ENCODE data around the gene NOP14. TPM values are rescaled to one million over a fixed set of nuclear protein-coding genes. Genes with fewer than 3 reads are reported as not detected.
A peak's percentile ranks its signal among the peaks of the same experiment; 100 is the strongest.

Gene NOP14
- total and polyA plus RNA-seq, 2 experiments from 2014 or later: 29.9 to 38.7 TPM

DNA sequence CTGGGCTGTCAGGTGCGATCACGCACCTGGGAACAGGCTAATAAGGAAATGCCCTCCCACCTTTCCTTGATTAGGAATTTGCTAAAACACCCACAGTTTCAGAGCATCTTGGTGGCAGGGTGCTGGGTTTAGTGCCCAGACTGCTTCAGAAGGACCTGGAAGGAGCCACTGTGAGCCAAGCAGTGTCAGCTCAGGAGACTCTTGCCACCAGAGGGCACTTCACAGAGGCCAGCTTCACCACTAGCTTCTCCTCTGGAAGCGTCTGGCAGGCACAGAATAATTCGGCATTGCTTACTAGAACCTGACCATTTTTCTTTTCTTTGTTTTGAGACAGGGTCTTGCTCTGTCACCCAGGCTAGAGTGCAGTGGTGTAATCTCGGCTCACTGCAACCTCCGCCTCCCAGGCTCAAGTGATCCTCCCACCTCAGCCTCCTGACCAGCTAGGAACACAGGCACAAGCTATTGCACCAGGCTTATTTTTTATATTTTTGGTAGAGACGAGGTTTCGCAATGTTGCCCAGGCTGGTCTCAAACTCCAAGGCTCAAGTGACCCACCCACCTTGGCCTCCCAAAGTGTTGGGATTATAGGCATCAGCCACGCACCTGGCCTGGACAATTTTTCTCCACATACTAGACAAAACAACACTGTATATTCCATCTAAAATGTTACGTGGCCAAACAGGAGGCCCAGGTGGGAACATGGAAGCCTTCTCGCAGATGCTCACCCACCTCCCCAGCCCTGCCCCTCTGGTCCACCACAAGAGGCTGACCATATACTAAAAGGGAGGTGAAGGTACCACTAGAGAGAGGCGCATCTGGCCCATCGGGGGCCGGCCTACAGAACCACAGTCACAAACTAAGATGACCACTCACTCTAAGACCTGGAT, 14.1 kb downstream of the NOP14 start:
- H3K4me3 ChIP-seq: no peak overlapping the region
- H3K27me3 Mint-ChIP-seq (ENCODE audit: insufficient read depth, low read depth, poor library complexity): peaks cover 7% of the 10 kb centered on the region
- TF ChIP-seq, protein P1, sequence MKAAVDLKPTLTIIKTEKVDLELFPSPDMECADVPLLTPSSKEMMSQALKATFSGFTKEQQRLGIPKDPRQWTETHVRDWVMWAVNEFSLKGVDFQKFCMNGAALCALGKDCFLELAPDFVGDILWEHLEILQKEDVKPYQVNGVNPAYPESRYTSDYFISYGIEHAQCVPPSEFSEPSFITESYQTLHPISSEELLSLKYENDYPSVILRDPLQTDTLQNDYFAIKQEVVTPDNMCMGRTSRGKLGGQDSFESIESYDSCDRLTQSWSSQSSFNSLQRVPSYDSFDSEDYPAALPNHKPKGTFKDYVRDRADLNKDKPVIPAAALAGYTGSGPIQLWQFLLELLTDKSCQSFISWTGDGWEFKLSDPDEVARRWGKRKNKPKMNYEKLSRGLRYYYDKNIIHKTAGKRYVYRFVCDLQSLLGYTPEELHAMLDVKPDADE (IDR thresholded peaks at IDR 0.05): no peak
- peak; percentile 51 to 63 for TF ChIP-seq CTCF (conservative IDR thresholded peaks at IDR 0.05; ENCODE audit: low read depth in 2 of 2)
- H3K4me2 ChIP-seq: no peak overlapping the region
- H2AFZ ChIP-seq: no peak overlapping the region
- peaks cover 20% of the 10 kb centered on the region for H4K20me1 ChIP-seq (replicated peaks; ENCODE audit: insufficient read depth)
- H3F3A ChIP-seq (replicated peaks; ENCODE audit: low read depth): peaks cover 6% of the 10 kb centered on the region; the same call in 1 of the 2 replicates
- no peaks in the 10 kb centered on the region for H3K9me2 ChIP-seq (ENCODE audit: insufficient read depth)
- DNase-seq (ENCODE audit: low spot score): no peak
- peak; percentile 83 for ATAC-seq
- H3K4me3 Mint-ChIP-seq: no peak overlapping the region
- H3K4me1 Mint-ChIP-seq: no peaks in the 10 kb centered on the region
- H3K36me3 ChIP-seq (ENCODE audit: insufficient read depth): peaks cover 70% of the 10 kb centered on the region
- H3K27ac ChIP-seq (ENCODE audit: low read depth): no peak overlapping the region
- H3K79me2 ChIP-seq (replicated peaks; ENCODE audit: insufficient read depth): no peaks in the 10 kb centered on the region; the same call in 1 of the 2 replicates
- peaks cover 98% of the 10 kb centered on the region for H3K36me3 Mint-ChIP-seq (ENCODE audit: low read depth)
- H3K27ac Mint-ChIP-seq: no peak overlapping the region
- no peaks in the 10 kb centered on the region for H3K4me1 ChIP-seq (ENCODE audit: insufficient read depth)
- no peaks in the 10 kb centered on the region for H3K27me3 ChIP-seq (ENCODE audit: insufficient read depth)
- H3K9me3 Mint-ChIP-seq: peaks cover 5% of the 10 kb centered on the region; the same call in 2 of the 3 replicates

GRCh38 chr4:2947926-2948325, 15.3 kb downstream of the NOP14 start:
- Mint-ChIP-seq H3K4me3 (no peak overlapping the region), H3K4me1 (no peaks in the 10 kb centered on the region), H3K27ac (no peak overlapping the region), H3K27me3 (ENCODE audit: insufficient read depth, low read depth, poor library complexity) (peaks cover 7% of the 10 kb centered on the region), H3K36me3 (ENCODE audit: low read depth) (peaks cover 97% of the 10 kb centered on the region), H3K9me3 (no peaks in the 10 kb centered on the region; the same call in 2 of the 3 replicates)
- no peaks in the 10 kb centered on the region for H3K9me2 ChIP-seq (ENCODE audit: insufficient read depth)
- no peak overlapping the region for H3K4me3 ChIP-seq
- H3K4me2 ChIP-seq: no peak overlapping the region
- no peak for DNase-seq (ENCODE audit: low spot score)
- TF ChIP-seq EZH2phosphoT487 (IDR thresholded peaks at IDR 0.05; ENCODE audit: unreplicated experiment) (no peak), CREB1 (CRISPR knock-in tag; IDR thresholded peaks at IDR 0.05; ENCODE audit: low read depth) (no peak), NANOG (IDR thresholded peaks at IDR 0.05; ENCODE audit: borderline replicate concordance) (no peak)
- TF ChIP-seq, protein P1 (IDR thresholded peaks at IDR 0.05): no peak
- H3K27ac ChIP-seq (ENCODE audit: low read depth): no peak overlapping the region
- H3K27me3 ChIP-seq (ENCODE audit: insufficient read depth): no peaks in the 10 kb centered on the region
- H2AFZ ChIP-seq: no peak overlapping the region
- H3K36me3 ChIP-seq (ENCODE audit: insufficient read depth): peaks cover 64% of the 10 kb centered on the region
- H4K20me1 ChIP-seq (replicated peaks; ENCODE audit: insufficient read depth): peaks cover 23% of the 10 kb centered on the region
- peaks cover 6% of the 10 kb centered on the region; the same call in 1 of the 2 replicates for H3F3A ChIP-seq (replicated peaks; ENCODE audit: low read depth)
- no peaks in the 10 kb centered on the region; the same call in 1 of the 2 replicates for H3K79me2 ChIP-seq (replicated peaks; ENCODE audit: insufficient read depth)
- ATAC-seq: no peak
- no peaks in the 10 kb centered on the region for H3K4me1 ChIP-seq (ENCODE audit: insufficient read depth)

Data from GM23338 (cell line).